ENCODE data around the gene COX18. TPM values are rescaled to one million over a fixed set of nuclear protein-coding genes. Genes with fewer than 3 reads are reported as not detected.

COX18 gene
- total and polyA plus RNA-seq, 2 experiments from 2014 or later = 9.6 to 44.7 TPM

Small RNA genes lying within 50 kb of the gene (small RNA-seq; reads per million reads assigned to genes)
- not detected for gene RNU6ATAC5P (ENCODE audit: low replicate concordance)

Other genes with a start within 250 kb of the COX18 start
- gene ANKRD17, start 189.1 kb upstream of the COX18 start, total RNA-seq (2014; rRNA removed; shearing (Covaris generic)) = 85.3 and 117 TPM in 2 replicates
- gene ANKRD17, start 189.1 kb upstream of the COX18 start, polyA plus RNA-seq (2016; fragmentation: Nextera tagmentation; extraction: Ambion mirVana) = 33.9 and 41.9 TPM in 2 replicates